IMR-90 (cell line): ENCODE measurements around the gene PDGFC.

Experiments
- CEBPB ChIP-seq: IDR thresholded peaks from 2 replicates; pipeline ENCODE4 v1.6.1; 2012; ENCODE audit warnings: low read depth, low read length, improper control_type of control experiment
- CTCF ChIP-seq: conservative IDR thresholded peaks from 2 replicates; pipeline ENCODE4 v1.5.1; 2012; ENCODE audit warnings: mild to moderate bottlenecking, low read depth, low read length, improper control_type of control experiment
- POLR2A ChIP-seq: IDR thresholded peaks from 2 replicates; pipeline ENCODE4 v1.6.1; 2012; ENCODE audit warnings: mild to moderate bottlenecking, low read depth, low read length
- RFX5 ChIP-seq: IDR thresholded peaks from 2 replicates; pipeline ENCODE4 v1.8.0; 2012; ENCODE audit warnings: low read depth, mild to moderate bottlenecking, low read length, moderate library complexity
- TF ChIP-seq, protein P1 (sequence below): fragments of 150-350 bp; IDR thresholded peaks from 2 replicates; pipeline ENCODE4 v1.6.1; 2016; ENCODE audit warnings: low read depth, mild to moderate bottlenecking, low read length, moderate library complexity, borderline replicate concordance

DNA sequence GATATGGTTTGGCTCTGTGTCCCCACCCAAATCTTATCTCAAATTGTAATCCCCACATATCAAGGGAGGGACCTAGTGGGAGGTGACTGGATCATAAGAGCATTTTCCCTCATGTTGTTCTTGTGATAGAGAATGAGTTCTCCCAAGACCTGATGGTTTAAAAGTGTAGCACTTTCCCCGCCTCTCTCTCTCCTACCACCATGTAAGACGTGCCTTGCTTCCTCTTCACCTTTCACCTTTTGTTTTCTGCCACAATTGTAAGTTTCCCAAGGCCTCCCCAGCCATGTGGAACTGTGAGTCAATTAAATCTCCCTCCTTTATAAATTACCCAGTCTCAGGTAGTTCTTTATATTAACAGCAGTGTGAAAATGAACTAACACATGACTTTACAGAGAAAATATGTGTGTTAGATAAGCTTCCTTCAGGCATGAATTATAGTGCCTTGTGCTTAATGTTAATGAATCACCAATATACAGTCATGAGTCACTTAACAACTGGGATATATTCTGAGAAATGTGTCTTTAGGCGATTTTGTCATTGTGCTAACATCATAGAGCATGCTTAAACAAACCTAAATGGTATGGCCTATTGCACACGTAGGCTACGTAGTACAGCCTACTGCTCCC, 37.9 kb downstream of the PDGFC start:
- TF ChIP-seq CTCF (no peak), POLR2A (no peak), CEBPB (peak; percentile 66), RFX5 (no peak)
- TF ChIP-seq, protein P1, sequence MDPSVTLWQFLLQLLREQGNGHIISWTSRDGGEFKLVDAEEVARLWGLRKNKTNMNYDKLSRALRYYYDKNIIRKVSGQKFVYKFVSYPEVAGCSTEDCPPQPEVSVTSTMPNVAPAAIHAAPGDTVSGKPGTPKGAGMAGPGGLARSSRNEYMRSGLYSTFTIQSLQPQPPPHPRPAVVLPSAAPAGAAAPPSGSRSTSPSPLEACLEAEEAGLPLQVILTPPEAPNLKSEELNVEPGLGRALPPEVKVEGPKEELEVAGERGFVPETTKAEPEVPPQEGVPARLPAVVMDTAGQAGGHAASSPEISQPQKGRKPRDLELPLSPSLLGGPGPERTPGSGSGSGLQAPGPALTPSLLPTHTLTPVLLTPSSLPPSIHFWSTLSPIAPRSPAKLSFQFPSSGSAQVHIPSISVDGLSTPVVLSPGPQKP = no peak
